Loucy (cell line): ENCODE results near the gene PLXDC1.

Experiments
- CTCF ChIP-seq: fragments of 200-600 bp; sonication (generic); conservative IDR thresholded peaks from 2 replicates; pipeline ENCODE4 v1.5.1; 2014; ENCODE audit warnings: mild to moderate bottlenecking, antibody characterized with exemption, low read length
- EZH2phosphoT487 ChIP-seq: fragments of 200-600 bp; IDR thresholded peaks from 2 replicates; pipeline ENCODE4 v1.6.1; 2018; ENCODE audit warnings: antibody characterized with exemption, mild to moderate bottlenecking, moderate library complexity, borderline replicate concordance

GRCh38 chr17:39178536-39178935 lies 27.1 kb upstream of the PLXDC1 start:
- TF ChIP-seq CTCF (no peak), EZH2phosphoT487 (no peak)
